Transverse colon (tissue), 4 donors: ENCODE data around the gene GATAD1.

Experiments
- CTCF ChIP-seq, 5 experiments: fragments of 200-600 bp in 3 of 5; fragments of 450-650 bp in 2 of 5; sonication (generic) in 3 of 5; IDR thresholded peaks; 1 replicate in 2 of 5; 2 replicates in 3 of 5; pipeline ENCODE4 v1.5.1; 2016 to 2017; ENCODE audit warnings: antibody characterized with exemption in 5 of 5, inconsistent platforms in 3 of 5, mild to moderate bottlenecking in 2 of 5, moderate library complexity in 1 of 5
- EP300 ChIP-seq: sonication (generic); formaldehyde crosslinking; IDR thresholded peaks from one replicate; pipeline ENCODE4 v1.6.1; 2017; ENCODE audit warnings: antibody characterized with exemption, low read depth
- POLR2A ChIP-seq: fragments of 450-650 bp; IDR thresholded peaks from one replicate; pipeline ENCODE4 v1.6.1; 2016; ENCODE audit warnings: antibody characterized with exemption, mild to moderate bottlenecking, moderate library complexity
- POLR2AphosphoS5 ChIP-seq, 3 donors: sonication (generic); formaldehyde crosslinking; IDR thresholded peaks; one replicate each; pipeline ENCODE4 v1.6.1; 2016; ENCODE audit warnings: antibody characterized with exemption in 3 of 3

- TF ChIP-seq POLR2A (no peak), POLR2AphosphoS5 (IDR thresholded peaks at IDR 0.05) (no peak), CTCF (IDR thresholded peaks at IDR 0.05) (no peak), EP300 (no peak)
Measured at GRCh38 chr7:92487804-92488203, 40.5 kb downstream of the GATAD1 start.
